CMK (cell line): Measurements from ENCODE around the gene CPED1.

Source experiments
- DNase-seq: peaks from one replicate; pipeline ENCODE4 v3.0.0-alpha.2; 2010; ENCODE audit warnings: low read depth

CPED1 gene

GRCh38 chr7:121328508-121329190 is 340.1 kb downstream of the CPED1 start, which contains the start of gene WNT16:
Gene WNT16 (plus strand): TSS chr7:121329000. CDS start chr7:121329293, 293 bp downstream.
- DNase-seq, result no peak

- no peak for DNase-seq
Observed at GRCh38 chr7:121329191-121330052, 340.9 kb downstream of the CPED1 start.

- no peak for DNase-seq
Observed at GRCh38 chr7:121330053-121330833, 341.7 kb downstream of the CPED1 start.

GRCh38 chr7:121331048-121331447 is 342.5 kb downstream of the CPED1 start:
- no peak for DNase-seq

- DNase-seq, result no peak
Observed at GRCh38 chr7:121331574-121331973, 343.1 kb downstream of the CPED1 start.

- no peak for DNase-seq
Observed at GRCh38 chr7:121334376-121334775, 345.9 kb downstream of the CPED1 start.

- no peak for DNase-seq
Observed at GRCh38 chr7:121334875-121335648, 346.6 kb downstream of the CPED1 start.

GRCh38 chr7:121336579-121336978 is 348.1 kb downstream of the CPED1 start:
- no peak for DNase-seq

GRCh38 chr7:121337398-121337797 is 348.9 kb downstream of the CPED1 start:
- DNase-seq, result no peak

GRCh38 chr7:121339082-121339481 is 350.6 kb downstream of the CPED1 start:
- DNase-seq, result no peak

GRCh38 chr7:121341933-121342332 is 353.4 kb downstream of the CPED1 start:
- DNase-seq, result no peak

GRCh38 chr7:121342631-121343030 is 354.1 kb downstream of the CPED1 start:
- DNase-seq, result no peak

GRCh38 chr7:121343302-121343701 is 354.8 kb downstream of the CPED1 start:
- no peak for DNase-seq

GRCh38 chr7:121344093-121344492 is 355.6 kb downstream of the CPED1 start:
- DNase-seq, result no peak

GRCh38 chr7:121344497-121344896 is 356.0 kb downstream of the CPED1 start:
- DNase-seq, result no peak
